GM12874 (cell line): Measurements from ENCODE around the gene FLNC.

Experiments
- TF ChIP-seq, protein P1 (sequence below): IDR thresholded peaks from 2 replicates; pipeline ENCODE4 v1.5.1; 2011; ENCODE audit warnings: low read depth, mild to moderate bottlenecking, control low read depth, low read length, moderate library complexity; ENCODE audit not compliant: insufficient read depth

Gene FLNC, protein sequence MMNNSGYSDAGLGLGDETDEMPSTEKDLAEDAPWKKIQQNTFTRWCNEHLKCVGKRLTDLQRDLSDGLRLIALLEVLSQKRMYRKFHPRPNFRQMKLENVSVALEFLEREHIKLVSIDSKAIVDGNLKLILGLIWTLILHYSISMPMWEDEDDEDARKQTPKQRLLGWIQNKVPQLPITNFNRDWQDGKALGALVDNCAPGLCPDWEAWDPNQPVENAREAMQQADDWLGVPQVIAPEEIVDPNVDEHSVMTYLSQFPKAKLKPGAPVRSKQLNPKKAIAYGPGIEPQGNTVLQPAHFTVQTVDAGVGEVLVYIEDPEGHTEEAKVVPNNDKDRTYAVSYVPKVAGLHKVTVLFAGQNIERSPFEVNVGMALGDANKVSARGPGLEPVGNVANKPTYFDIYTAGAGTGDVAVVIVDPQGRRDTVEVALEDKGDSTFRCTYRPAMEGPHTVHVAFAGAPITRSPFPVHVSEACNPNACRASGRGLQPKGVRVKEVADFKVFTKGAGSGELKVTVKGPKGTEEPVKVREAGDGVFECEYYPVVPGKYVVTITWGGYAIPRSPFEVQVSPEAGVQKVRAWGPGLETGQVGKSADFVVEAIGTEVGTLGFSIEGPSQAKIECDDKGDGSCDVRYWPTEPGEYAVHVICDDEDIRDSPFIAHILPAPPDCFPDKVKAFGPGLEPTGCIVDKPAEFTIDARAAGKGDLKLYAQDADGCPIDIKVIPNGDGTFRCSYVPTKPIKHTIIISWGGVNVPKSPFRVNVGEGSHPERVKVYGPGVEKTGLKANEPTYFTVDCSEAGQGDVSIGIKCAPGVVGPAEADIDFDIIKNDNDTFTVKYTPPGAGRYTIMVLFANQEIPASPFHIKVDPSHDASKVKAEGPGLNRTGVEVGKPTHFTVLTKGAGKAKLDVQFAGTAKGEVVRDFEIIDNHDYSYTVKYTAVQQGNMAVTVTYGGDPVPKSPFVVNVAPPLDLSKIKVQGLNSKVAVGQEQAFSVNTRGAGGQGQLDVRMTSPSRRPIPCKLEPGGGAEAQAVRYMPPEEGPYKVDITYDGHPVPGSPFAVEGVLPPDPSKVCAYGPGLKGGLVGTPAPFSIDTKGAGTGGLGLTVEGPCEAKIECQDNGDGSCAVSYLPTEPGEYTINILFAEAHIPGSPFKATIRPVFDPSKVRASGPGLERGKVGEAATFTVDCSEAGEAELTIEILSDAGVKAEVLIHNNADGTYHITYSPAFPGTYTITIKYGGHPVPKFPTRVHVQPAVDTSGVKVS (N-terminal part only)

DNA sequence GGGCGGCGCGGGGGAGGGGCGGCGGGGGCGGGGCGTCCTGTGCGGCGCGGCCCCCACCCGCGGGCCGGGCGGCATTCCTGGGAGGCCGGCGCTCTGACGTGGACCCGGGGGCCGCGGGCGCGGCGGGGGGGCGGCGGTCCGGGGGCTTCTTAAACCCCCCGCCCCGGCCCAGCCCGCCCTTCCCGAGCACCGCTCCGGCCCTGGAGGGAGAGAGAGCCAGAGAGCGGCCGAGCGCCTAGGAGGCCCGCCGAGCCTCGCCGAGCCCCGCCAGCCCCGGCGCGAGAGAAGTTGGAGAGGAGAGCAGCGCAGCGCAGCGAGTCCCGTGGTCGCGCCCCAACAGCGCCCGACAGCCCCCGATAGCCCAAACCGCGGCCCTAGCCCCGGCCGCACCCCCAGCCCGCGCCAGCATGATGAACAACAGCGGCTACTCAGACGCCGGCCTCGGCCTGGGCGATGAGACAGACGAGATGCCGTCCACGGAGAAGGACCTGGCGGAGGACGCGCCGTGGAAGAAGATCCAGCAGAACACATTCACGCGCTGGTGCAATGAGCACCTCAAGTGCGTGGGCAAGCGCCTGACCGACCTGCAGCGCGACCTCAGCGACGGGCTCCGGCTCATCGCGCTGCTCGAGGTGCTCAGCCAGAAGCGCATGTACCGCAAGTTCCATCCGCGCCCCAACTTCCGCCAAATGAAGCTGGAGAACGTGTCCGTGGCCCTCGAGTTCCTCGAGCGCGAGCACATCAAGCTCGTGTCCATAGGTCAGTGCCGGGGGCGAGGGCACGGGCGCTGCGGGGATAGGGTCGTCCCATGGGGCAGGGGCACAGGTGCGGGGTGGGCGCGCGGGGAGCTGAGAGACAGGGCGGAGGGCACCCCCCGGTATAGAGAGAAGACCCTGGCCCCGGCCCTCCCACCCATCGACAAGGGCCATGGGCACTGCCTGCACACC lies at the start of gene FLNC:
TSS of gene FLNC (plus strand) at position 176 of the 947 bp plus-strand sequence. CDS start at position 408, 232 bp downstream.
- TF ChIP-seq, protein P1, sequence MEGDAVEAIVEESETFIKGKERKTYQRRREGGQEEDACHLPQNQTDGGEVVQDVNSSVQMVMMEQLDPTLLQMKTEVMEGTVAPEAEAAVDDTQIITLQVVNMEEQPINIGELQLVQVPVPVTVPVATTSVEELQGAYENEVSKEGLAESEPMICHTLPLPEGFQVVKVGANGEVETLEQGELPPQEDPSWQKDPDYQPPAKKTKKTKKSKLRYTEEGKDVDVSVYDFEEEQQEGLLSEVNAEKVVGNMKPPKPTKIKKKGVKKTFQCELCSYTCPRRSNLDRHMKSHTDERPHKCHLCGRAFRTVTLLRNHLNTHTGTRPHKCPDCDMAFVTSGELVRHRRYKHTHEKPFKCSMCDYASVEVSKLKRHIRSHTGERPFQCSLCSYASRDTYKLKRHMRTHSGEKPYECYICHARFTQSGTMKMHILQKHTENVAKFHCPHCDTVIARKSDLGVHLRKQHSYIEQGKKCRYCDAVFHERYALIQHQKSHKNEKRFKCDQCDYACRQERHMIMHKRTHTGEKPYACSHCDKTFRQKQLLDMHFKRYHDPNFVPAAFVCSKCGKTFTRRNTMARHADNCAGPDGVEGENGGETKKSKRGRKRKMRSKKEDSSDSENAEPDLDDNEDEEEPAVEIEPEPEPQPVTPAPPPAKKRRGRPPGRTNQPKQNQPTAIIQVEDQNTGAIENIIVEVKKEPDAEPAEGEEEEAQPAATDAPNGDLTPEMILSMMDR = no peak

DNA sequence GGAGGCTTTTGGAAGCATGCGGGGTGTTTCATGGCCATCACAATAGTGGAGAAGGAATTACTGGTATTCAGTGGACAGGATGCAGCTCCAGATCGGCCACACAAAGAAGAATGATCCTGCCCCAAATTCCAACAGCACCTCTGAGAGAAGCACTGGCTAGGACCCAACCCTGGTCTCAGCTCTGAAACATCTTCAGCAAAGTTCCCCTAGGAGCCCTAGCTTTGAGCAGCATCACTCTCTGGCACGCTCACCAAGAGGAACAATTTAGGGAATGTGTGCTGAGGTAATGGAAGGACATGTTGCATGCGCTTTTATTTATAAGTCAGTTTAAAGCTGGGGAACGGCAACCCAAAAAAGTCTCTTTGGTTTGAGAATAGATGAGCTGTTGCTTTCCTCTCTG lies 49.1 kb upstream of the FLNC start:
- TF ChIP-seq, protein P1 = no peak

DNA sequence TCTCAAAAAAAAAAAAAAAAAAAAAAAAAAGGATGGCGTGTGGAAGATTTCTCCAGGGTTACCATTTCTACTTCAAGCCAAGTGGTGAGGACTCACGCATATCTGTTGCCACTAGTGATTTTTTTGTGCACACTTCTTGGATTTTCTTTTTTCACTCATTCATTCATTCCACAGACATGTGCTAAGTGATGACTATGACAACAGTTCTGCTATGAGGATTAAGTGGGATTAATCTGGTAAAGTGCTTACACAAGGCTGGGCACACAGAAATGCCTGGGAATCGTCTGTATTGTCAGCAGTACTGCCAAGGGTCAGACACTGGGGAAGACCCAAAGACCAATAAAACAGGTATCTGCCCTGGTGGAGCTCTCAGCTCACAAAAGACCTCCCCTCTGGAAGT lies 48.4 kb upstream of the FLNC start:
- TF ChIP-seq, protein P1 = no peak

DNA sequence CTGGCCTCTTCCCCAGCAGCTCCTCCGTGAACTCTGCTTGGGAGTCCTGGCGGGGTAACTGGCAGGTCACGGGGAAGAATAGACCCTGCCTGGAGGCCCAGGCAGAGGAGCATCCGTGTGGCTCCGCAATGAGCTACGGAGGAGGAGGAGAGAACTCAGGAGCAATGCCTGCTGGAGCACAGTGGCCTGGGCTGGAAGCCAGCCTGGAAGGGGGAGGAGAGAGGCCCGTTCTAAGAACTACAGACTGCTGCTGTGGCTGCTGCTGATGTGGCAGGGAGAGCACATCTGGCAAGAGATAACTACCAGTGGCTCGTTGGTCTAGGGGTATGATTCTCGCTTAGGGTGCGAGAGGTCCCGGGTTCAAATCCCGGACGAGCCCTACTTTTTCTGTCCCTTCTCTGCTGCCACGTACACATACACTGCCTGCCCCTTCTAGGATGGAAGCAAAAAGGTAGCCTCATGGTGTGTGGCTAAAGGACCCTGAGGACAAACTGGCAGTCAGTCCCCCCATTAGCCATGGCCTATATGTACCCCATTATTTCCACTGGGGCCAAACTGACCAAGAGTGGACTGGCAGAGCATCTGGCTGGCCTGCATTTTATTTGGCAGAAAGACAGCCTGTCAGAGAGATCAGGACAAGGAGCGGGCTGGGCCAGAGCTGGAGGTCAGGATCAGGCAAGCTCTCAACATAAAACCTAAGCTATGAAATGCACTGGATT lies 46.9 kb upstream of the FLNC start:
- TF ChIP-seq, protein P1 = no peak

DNA sequence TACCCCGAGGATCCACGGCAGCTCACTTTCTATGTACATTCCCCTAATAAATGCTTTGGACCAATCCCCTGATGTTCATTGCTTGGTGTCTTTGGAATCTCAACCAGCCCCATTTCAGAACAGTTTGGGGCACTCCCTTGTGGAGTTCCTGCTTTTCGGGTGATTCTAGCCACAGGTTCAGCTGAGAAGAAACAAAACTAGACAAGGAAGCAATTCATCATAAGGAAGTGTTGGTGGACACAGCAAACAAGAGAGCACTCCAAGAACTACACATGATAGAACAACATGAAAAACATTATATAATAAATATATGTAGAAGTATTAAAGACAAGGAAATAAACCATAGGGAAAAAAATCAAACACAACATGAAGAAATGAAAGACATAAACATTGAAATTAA lies 44.5 kb upstream of the FLNC start:
- TF ChIP-seq, protein P1 = no peak
